ENCODE results near the gene FBRSL1. TPM values are rescaled to one million over a fixed set of nuclear protein-coding genes. Genes with fewer than 3 reads are reported as not detected.
A peak's percentile ranks its signal among the peaks of the same experiment; 100 is the strongest.

Gene FBRSL1
- total RNA-seq, 1 experiment from 2014 or later, result 124 TPM

- no peaks in the 10 kb centered on the region for H3K9me2 ChIP-seq (ENCODE audit: insufficient read depth)
- no peak overlapping the region for H3K9ac ChIP-seq (ENCODE audit: low read length)
- peaks cover 17 to 27% of the 10 kb centered on the region in 2 experiments for H3K4me1 ChIP-seq (ENCODE audit: control insufficient read depth in 1 of 2, insufficient read depth in 2 of 2, low read length in 2 of 2)
- DNase-seq (ENCODE audit: low read depth, low spot score) (no peak), ATAC-seq (no peak)
- H3K9me3 ChIP-seq (ENCODE audit: control insufficient read depth in 1 of 2, insufficient read depth in 1 of 2, low read depth in 1 of 2, low read length in 2 of 2), result no peaks in the 10 kb centered on the region
- CTCF ChIA-PET, result no interaction called here
- TF ChIP-seq SIN3A (IDR thresholded peaks at IDR 0.05; ENCODE audit: low read depth) (no peak), POLR2AphosphoS5 (IDR thresholded peaks at IDR 0.05; ENCODE audit: low read depth, low read length) (no peak), SRF (IDR thresholded peaks at IDR 0.05; ENCODE audit: low read depth) (no peak), RAD21 (IDR thresholded peaks at IDR 0.05; ENCODE audit: low read depth) (no peak), EZH2phosphoT487 (IDR thresholded peaks at IDR 0.05; ENCODE audit: borderline replicate concordance) (no peak), YY1 (IDR thresholded peaks at IDR 0.05; ENCODE audit: extremely low read depth, insufficient replicate concordance, low read depth, low read length) (no peak)
- TF ChIP-seq, protein P1, sequence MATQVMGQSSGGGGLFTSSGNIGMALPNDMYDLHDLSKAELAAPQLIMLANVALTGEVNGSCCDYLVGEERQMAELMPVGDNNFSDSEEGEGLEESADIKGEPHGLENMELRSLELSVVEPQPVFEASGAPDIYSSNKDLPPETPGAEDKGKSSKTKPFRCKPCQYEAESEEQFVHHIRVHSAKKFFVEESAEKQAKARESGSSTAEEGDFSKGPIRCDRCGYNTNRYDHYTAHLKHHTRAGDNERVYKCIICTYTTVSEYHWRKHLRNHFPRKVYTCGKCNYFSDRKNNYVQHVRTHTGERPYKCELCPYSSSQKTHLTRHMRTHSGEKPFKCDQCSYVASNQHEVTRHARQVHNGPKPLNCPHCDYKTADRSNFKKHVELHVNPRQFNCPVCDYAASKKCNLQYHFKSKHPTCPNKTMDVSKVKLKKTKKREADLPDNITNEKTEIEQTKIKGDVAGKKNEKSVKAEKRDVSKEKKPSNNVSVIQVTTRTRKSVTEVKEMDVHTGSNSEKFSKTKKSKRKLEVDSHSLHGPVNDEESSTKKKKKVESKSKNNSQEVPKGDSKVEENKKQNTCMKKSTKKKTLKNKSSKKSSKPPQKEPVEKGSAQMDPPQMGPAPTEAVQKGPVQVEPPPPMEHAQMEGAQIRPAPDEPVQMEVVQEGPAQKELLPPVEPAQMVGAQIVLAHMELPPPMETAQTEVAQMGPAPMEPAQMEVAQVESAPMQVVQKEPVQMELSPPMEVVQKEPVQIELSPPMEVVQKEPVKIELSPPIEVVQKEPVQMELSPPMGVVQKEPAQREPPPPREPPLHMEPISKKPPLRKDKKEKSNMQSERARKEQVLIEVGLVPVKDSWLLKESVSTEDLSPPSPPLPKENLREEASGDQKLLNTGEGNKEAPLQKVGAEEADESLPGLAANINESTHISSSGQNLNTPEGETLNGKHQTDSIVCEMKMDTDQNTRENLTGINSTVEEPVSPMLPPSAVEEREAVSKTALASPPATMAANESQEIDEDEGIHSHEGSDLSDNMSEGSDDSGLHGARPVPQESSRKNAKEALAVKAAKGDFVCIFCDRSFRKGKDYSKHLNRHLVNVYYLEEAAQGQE (IDR thresholded peaks at IDR 0.05; ENCODE audit: low read depth), result no peak
- peak overlapping the region; percentile 26; the same call in 1 of the 2 replicates for H3K27ac ChIP-seq (ENCODE audit: low read depth, low read length)
- intact Hi-C loops (cut with micrococcal nuclease), result no loop called here
- POLR2A ChIA-PET, result no interaction called here
- H3K27me3 ChIP-seq (ENCODE audit: insufficient read depth, low read length), result no peaks in the 10 kb centered on the region
- peaks cover 67% of the 10 kb centered on the region for H3K79me2 ChIP-seq (ENCODE audit: insufficient read depth, low read length)
- peaks cover 13% of the 10 kb centered on the region; the same call in 1 of the 2 replicates for H4K20me1 ChIP-seq (ENCODE audit: insufficient read depth)
- no peaks in the 10 kb centered on the region for H3K36me3 ChIP-seq (ENCODE audit: control insufficient read depth in 1 of 2, insufficient read depth in 2 of 2, low read length in 2 of 2)
- H3K4me3 ChIP-seq (replicated peaks in 1 of 2; ENCODE audit: low read depth in 1 of 2, low read length in 2 of 2), result no peak overlapping the region
- no TSS peak for BruUV-seq (replicated peaks)
- no peak overlapping the region for H2AFZ ChIP-seq (ENCODE audit: low read depth, low read length, poor library complexity, severe bottlenecking)
- RAD21 ChIA-PET (ENCODE audit: low non-redundant PET in 1 of 2, low total read pairs in 2 of 2, uncharacterized antibody in 2 of 2, unreplicated experiment in 2 of 2), result no interaction called here
- H3K4me2 ChIP-seq (ENCODE audit: low read length), result no peak overlapping the region
Observed at GRCh38 chr12:132505852-132506219, 15.9 kb downstream of the FBRSL1 start.
